ENCODE measurements around the gene STYXL1.
A peak's percentile ranks its signal among the peaks of the same experiment; 100 is the strongest.

STYXL1 gene

GRCh38 chr7:76080204-76080603 lies 32.4 kb upstream of the STYXL1 start:
- H3K27ac ChIP-seq (replicated peaks), result no peak overlapping the region
- TF ChIP-seq SPI1 (IDR thresholded peaks at IDR 0.05; ENCODE audit: borderline replicate concordance, low read depth) (no peak), POLR2AphosphoS5 (IDR thresholded peaks at IDR 0.05; ENCODE audit: low read depth) (no peak), REST (IDR thresholded peaks at IDR 0.05; ENCODE audit: insufficient replicate concordance, low read depth) (no peak), GABPA (IDR thresholded peaks at IDR 0.05; ENCODE audit: low read depth) (no peak), CTCF (IDR thresholded peaks at IDR 0.05; ENCODE audit: insufficient read depth, low read length) (no peak)
- H3K27me3 ChIP-seq (ENCODE audit: insufficient read depth, poor library complexity, severe bottlenecking), result no peaks in the 10 kb centered on the region
- DNase-seq (ENCODE audit: low read depth in 1 of 2, low spot score in 1 of 2), result no peak
- H3K4me3 ChIP-seq (replicated peaks; ENCODE audit: insufficient read depth, low read length), result no peak overlapping the region

DNA sequence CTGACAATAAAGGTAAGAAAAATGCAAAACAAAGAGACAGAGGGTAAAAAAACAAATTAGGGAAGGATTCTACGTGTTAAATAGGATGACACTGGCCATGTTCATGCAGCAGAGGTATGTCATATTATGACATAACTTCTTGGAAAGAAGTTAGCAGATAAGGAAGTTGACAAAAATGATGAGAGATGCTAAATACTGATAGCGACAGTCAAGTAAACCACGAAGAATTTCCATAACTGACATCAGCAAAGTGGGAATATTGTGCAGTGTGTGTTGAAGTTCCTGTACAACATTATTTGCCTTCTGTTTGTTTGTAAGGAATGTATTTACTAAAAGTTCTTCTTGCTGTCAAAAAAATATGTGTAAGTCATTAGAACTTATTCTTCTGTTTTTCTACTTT lies 29.6 kb upstream of the STYXL1 start:
- peak in 1 of 2 experiments; percentile 16 for DNase-seq (ENCODE audit: low read depth in 1 of 2, low spot score in 1 of 2)
- Histone ChIP-seq H3K27ac (replicated peaks) (no peak overlapping the region), H3K4me3 (replicated peaks; ENCODE audit: insufficient read depth, low read length) (no peak overlapping the region), H3K27me3 (ENCODE audit: insufficient read depth, poor library complexity, severe bottlenecking) (no peaks in the 10 kb centered on the region)
- TF ChIP-seq REST (IDR thresholded peaks at IDR 0.05; ENCODE audit: insufficient replicate concordance, low read depth), result no peak
- no peak for TF ChIP-seq GABPA (IDR thresholded peaks at IDR 0.05; ENCODE audit: low read depth)
- TF ChIP-seq SPI1 (IDR thresholded peaks at IDR 0.05; ENCODE audit: borderline replicate concordance, low read depth), result no peak
- no peak for TF ChIP-seq CTCF (IDR thresholded peaks at IDR 0.05; ENCODE audit: insufficient read depth, low read length)
- TF ChIP-seq POLR2AphosphoS5 (IDR thresholded peaks at IDR 0.05; ENCODE audit: low read depth), result no peak

DNA sequence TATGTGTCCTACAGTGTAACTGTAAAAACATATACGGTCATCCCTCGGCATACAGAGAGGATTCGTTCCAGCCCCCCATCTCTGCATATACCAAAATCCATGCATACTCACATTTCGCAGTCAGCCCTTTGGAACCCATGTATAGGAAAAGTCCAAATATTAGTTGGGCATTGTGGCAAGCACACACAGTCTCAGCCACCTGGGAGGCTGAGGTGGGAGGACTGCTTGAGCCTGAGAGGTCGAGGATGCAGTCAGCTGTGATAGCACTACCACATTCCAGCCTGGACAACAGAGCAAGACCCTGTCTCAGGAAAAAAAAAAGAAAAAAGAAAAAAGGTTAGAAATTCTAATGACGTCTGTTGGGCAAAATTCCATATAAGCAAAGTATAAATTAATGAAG lies 29.2 kb upstream of the STYXL1 start:
- Histone ChIP-seq H3K27me3 (ENCODE audit: insufficient read depth, poor library complexity, severe bottlenecking) (no peaks in the 10 kb centered on the region), H3K4me3 (replicated peaks; ENCODE audit: insufficient read depth, low read length) (no peak overlapping the region), H3K27ac (replicated peaks) (no peak overlapping the region)

More for the DNA sequence above, 29.2 kb upstream of the STYXL1 start:
- no peak for DNase-seq (ENCODE audit: low read depth in 1 of 2, low spot score in 1 of 2)
- TF ChIP-seq SPI1 (IDR thresholded peaks at IDR 0.05; ENCODE audit: borderline replicate concordance, low read depth), result no peak
- no peak for TF ChIP-seq CTCF (IDR thresholded peaks at IDR 0.05; ENCODE audit: insufficient read depth, low read length)
- TF ChIP-seq REST (IDR thresholded peaks at IDR 0.05; ENCODE audit: insufficient replicate concordance, low read depth), result no peak
- TF ChIP-seq POLR2AphosphoS5 (IDR thresholded peaks at IDR 0.05; ENCODE audit: low read depth), result no peak
- TF ChIP-seq GABPA (IDR thresholded peaks at IDR 0.05; ENCODE audit: low read depth), result no peak
